HepG2 (cell line): ENCODE data around the gene GMPPA. TPM values are rescaled to one million over a fixed set of nuclear protein-coding genes. Genes with fewer than 3 reads are reported as not detected.

ENCODE experiments used
- ATF7 ChIP-seq, 2 experiments: fragments of 450-650 bp in 1 of 2; sonication (generic) in 1 of 2; formaldehyde crosslinking in 1 of 2; IDR thresholded peaks; 2 replicates each; pipeline versions ENCODE4 v1.4.0 to v1.6.1; 2016 to 2020; ENCODE audit warnings: antibody characterized with exemption in 1 of 2, mild to moderate bottlenecking in 1 of 2, missing genetic modification reagents in 1 of 2
- CENPX ChIP-seq: sonication (generic); formaldehyde crosslinking; IDR thresholded peaks from 2 replicates; pipeline ENCODE4 v1.9.0; 2021; ENCODE audit warnings: mild to moderate bottlenecking, missing genetic modification reagents, moderate library complexity
- FOXO1 ChIP-seq: sonication (generic); formaldehyde crosslinking; IDR thresholded peaks from 2 replicates; pipeline ENCODE4 v1.4.0; 2020; ENCODE audit warnings: missing genetic modification reagents
- HIVEP1 ChIP-seq: sonication (generic); formaldehyde crosslinking; IDR thresholded peaks from 2 replicates; pipeline ENCODE4 v1.4.0; 2020; ENCODE audit warnings: mild to moderate bottlenecking, missing genetic modification reagents
- STAG1 ChIP-seq: sonication (generic); formaldehyde crosslinking; IDR thresholded peaks from 2 replicates; pipeline ENCODE4 v1.4.0; 2020; ENCODE audit warnings: missing genetic modification reagents
- ZFAT ChIP-seq: sonication (generic); formaldehyde crosslinking; conservative IDR thresholded peaks from 2 replicates; pipeline ENCODE4 v1.8.1; 2023; ENCODE audit warnings: missing genetic modification reagents, inconsistent platforms
- ZNF496 ChIP-seq: sonication (generic); formaldehyde crosslinking; IDR thresholded peaks from 2 replicates; pipeline ENCODE4 v1.8.1; 2023; ENCODE audit warnings: mild to moderate bottlenecking, moderate library complexity, missing genetic modification reagents; ENCODE audit not compliant: insufficient replicate concordance
- ZNF709 ChIP-seq: sonication (generic); formaldehyde crosslinking; IDR thresholded peaks from 2 replicates; pipeline ENCODE4 v1.5.0; 2020; ENCODE audit warnings: mild to moderate bottlenecking, missing genetic modification reagents
- ZNF766 ChIP-seq: sonication (generic); formaldehyde crosslinking; IDR thresholded peaks from 2 replicates; pipeline ENCODE4 v1.5.0; 2020; ENCODE audit warnings: missing genetic modification reagents, borderline replicate concordance
- ZSCAN29 ChIP-seq: sonication (generic); formaldehyde crosslinking; conservative IDR thresholded peaks from 2 replicates; pipeline ENCODE4 v1.4.0; 2020; ENCODE audit warnings: mild to moderate bottlenecking, missing genetic modification reagents
- polyA plus RNA-seq, 8 experiments: library from polyadenylated mRNA; depleted of rRNA in 3 of 8; stranded (reverse) in 7 of 8; unstranded in 1 of 8; fragments of >200 nt; fragmentation: Illumina TruSeq in 4 of 8; extraction: Trizol in 4 of 8; gene quantifications; 2 replicates each; pipeline versions ENCODE4 v1.2.1 to v1.2.3, GENCODE V29; 2011 to 2016; ENCODE audit warnings: low read depth in 4 of 8, missing spikeins in 1 of 8, mixed read lengths in 1 of 8; ENCODE audit not compliant: insufficient read depth in 1 of 8
- total RNA-seq, 5 experiments: library from RNA; depleted of rRNA; stranded (reverse); fragments of >200 nt; fragmentation: Illumina TruSeq; extraction: Trizol; gene quantifications; 2 replicates each; pipeline ENCODE4 v1.2.3, GENCODE V29; 2016; ENCODE audit warnings: low read depth in 1 of 5
- TF ChIP-seq, protein P1 (sequence below): sonication (generic); formaldehyde crosslinking; IDR thresholded peaks from 2 replicates; pipeline ENCODE4 v1.4.0; 2020; ENCODE audit warnings: mild to moderate bottlenecking, missing genetic modification reagents
- TF ChIP-seq, protein P2 (sequence below): sonication (generic); formaldehyde crosslinking; IDR thresholded peaks from 2 replicates; pipeline ENCODE4 v1.4.0; 2020; ENCODE audit warnings: missing genetic modification reagents
- TF ChIP-seq, protein P3 (sequence below): sonication (generic); formaldehyde crosslinking; IDR thresholded peaks from 2 replicates; pipeline ENCODE4 v1.5.1; 2020; ENCODE audit warnings: mild to moderate bottlenecking, missing genetic modification reagents, borderline replicate concordance

The GMPPA gene
- total and polyA plus RNA-seq, 2 of the 13 experiments (the other 11 are each of a cell fraction or from before 2014, with no cell fraction given) = 81.1 to 106 TPM

DNA sequence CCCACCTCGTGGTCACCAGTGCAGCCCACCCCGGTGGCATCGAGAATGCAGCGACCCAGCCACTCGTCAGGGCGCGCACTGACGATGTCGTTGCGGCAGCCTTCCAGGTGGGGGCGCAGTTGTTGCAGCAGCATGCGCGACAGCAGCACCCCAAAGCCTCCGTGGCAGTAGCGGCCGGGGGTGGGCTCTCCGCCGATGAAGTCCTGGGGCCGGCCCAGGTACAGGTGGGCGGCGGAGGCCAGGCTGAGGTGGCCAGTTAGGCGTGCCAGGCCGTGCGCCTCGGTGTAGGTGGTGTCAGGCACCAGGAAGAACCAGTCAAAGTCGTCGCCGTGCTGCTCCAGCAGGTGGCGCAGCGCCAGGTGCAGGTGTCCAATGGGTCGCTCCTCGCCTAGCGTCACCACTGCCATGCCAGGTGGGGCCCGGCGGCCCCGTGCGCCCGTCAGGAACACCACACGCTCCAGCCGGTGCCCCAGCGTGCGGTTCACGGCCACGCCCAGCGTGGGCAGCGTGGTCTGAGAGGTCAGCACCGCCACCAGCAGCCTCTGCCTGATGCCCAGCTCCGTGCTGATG lies 43.0 kb downstream of the GMPPA start (continued):
- TF ChIP-seq, protein P1, sequence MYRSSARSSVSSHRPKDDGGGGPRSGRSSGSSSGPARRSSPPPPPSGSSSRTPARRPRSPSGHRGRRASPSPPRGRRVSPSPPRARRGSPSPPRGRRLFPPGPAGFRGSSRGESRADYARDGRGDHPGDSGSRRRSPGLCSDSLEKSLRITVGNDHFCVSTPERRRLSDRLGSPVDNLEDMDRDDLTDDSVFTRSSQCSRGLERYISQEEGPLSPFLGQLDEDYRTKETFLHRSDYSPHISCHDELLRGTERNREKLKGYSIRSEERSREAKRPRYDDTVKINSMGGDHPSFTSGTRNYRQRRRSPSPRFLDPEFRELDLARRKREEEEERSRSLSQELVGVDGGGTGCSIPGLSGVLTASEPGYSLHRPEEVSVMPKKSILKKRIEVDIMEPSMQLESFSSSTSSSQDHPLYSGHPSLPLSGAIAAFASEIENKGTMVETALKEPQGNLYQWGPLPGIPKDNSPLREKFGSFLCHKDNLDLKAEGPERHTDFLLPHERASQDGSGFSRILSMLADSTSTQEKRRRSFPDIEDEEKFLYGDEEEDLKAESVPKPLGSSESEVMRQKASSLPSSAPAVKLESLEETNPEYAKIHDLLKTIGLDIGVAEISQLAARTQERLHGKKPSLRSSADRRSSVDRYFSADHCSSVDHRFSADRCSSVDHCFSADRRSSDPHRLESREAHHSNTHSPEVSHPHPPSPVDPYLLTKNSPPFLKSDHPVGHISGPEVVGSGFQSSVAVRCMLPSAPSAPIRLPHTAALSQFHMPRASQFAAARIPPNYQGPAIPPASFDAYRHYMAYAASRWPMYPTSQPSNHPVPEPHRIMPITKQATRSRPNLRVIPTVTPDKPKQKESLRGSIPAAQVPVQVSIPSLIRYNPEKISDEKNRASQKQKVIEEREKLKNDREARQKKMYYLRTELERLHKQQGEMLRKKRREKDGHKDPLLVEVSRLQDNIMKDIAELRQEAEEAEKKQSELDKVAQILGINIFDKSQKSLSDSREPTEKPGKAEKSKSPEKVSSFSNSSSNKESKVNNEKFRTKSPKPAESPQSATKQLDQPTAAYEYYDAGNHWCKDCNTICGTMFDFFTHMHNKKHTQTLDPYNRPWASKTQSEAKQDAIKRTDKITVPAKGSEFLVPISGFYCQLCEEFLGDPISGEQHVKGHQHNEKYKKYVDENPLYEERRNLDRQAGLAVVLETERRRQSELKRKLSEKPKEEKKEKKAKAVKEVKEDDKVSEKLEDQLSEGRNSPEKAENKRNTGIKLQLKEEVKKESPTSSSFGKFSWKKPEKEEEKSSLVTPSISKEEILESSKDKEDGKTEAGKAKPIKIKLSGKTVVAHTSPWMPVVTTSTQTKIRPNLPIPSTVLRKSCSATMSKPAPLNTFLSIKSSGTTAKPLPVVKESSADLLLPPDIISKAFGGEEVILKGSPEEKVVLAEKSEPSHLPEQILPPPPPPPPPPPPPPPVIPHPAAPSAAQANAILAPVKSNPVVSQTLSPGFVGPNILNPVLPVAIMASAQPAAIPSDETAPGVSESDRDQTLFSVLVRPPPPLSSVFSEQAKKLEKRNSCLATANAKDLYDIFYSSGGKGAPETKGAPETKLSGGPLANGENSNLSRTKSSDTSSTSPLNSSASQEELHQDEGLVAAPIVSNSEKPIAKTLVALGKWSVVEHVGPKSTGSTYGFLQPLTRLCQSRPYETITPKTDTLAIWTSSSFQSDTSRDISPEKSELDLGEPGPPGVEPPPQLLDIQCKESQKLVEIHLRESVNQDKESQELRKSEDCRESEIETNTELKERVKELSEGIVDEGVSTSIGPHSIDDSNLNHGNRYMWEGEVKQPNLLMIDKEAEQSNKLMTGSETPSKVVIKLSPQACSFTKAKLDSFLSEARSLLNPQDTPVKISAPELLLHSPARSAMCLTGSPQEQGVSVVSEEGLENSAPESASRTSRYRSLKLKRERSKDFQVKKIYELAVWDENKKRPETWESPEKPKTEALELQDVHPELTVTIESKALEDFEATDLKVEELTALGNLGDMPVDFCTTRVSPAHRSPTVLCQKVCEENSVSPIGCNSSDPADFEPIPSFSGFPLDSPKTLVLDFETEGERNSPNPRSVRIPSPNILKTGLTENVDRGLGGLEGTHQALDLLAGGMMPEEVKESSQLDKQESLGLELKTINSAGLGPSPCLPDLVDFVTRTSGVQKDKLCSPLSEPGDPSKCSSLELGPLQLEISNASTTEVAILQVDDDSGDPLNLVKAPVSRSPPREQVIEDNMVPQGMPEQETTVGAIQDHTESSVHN = peak; percentile 59; the same call in 1 of the 2 replicates
- TF ChIP-seq ZNF766 (CRISPR knock-in tag) (no peak), CENPX (CRISPR knock-in tag) (no peak), FOXO1 (CRISPR knock-in tag) (peak; percentile 49), ZNF496 (CRISPR knock-in tag) (no peak), STAG1 (peak; percentile 87; the same call in 1 of the 2 replicates), ZSCAN29 (CRISPR knock-in tag) (peak; percentile 91), ZFAT (no peak), ZNF709 (CRISPR knock-in tag) (peak; percentile 91), ATF7 (IDR thresholded peaks at IDR 0.05) (no peak), ATF7 (CRISPR knock-in tag; IDR thresholded peaks at IDR 0.05) (peak; percentile 85), HIVEP1 (peak; percentile 82)
- TF ChIP-seq, protein P2, sequence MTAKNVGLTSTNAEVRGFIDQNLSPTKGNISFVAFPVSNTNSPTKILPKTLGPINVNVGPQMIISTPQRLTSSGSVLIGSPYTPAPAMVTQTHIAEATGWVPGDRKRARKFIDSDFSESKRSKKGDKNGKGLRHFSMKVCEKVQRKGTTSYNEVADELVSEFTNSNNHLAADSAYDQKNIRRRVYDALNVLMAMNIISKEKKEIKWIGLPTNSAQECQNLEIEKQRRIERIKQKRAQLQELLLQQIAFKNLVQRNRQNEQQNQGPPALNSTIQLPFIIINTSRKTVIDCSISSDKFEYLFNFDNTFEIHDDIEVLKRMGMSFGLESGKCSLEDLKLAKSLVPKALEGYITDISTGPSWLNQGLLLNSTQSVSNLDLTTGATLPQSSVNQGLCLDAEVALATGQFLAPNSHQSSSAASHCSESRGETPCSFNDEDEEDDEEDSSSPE (CRISPR knock-in tag) = no peak
- TF ChIP-seq, protein P3, sequence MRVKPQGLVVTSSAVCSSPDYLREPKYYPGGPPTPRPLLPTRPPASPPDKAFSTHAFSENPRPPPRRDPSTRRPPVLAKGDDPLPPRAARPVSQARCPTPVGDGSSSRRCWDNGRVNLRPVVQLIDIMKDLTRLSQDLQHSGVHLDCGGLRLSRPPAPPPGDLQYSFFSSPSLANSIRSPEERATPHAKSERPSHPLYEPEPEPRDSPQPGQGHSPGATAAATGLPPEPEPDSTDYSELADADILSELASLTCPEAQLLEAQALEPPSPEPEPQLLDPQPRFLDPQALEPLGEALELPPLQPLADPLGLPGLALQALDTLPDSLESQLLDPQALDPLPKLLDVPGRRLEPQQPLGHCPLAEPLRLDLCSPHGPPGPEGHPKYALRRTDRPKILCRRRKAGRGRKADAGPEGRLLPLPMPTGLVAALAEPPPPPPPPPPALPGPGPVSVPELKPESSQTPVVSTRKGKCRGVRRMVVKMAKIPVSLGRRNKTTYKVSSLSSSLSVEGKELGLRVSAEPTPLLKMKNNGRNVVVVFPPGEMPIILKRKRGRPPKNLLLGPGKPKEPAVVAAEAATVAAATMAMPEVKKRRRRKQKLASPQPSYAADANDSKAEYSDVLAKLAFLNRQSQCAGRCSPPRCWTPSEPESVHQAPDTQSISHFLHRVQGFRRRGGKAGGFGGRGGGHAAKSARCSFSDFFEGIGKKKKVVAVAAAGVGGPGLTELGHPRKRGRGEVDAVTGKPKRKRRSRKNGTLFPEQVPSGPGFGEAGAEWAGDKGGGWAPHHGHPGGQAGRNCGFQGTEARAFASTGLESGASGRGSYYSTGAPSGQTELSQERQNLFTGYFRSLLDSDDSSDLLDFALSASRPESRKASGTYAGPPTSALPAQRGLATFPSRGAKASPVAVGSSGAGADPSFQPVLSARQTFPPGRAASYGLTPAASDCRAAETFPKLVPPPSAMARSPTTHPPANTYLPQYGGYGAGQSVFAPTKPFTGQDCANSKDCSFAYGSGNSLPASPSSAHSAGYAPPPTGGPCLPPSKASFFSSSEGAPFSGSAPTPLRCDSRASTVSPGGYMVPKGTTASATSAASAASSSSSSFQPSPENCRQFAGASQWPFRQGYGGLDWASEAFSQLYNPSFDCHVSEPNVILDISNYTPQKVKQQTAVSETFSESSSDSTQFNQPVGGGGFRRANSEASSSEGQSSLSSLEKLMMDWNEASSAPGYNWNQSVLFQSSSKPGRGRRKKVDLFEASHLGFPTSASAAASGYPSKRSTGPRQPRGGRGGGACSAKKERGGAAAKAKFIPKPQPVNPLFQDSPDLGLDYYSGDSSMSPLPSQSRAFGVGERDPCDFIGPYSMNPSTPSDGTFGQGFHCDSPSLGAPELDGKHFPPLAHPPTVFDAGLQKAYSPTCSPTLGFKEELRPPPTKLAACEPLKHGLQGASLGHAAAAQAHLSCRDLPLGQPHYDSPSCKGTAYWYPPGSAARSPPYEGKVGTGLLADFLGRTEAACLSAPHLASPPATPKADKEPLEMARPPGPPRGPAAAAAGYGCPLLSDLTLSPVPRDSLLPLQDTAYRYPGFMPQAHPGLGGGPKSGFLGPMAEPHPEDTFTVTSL (CRISPR knock-in tag) = no peak
